ENCODE results near the gene CELF2.

Gene CELF2

DNA sequence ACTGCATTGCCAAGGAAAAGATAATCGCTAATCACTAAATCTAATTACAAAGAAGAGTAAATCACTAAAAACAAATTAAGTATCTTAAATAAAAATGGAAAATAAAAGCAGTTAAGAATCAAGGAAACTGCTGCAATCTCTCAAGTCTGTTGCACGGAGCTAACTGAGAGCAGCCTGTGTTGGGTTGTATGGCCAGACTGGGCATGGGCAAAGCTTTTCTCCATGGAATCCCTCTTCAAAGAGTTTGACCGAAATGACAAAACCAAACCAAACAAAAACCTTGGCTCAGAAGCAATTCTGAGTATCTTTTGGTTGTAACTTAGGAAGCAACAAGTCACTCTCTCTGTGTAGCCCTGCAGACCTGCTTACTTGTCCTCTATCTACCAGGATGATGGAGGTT is 78.8 kb downstream of the CELF2 start:
- no peaks in the 10 kb centered on the region for H3K27me3 ChIP-seq (ENCODE audit: insufficient read depth, low read length)
- no peak overlapping the region for H2AFZ ChIP-seq (ENCODE audit: insufficient read depth, low read length, poor library complexity)
- no peak overlapping the region for H3K4me2 ChIP-seq (ENCODE audit: low read length)
- no peak overlapping the region for H2BK120ac ChIP-seq (ENCODE audit: insufficient read depth, low read length, poor library complexity)
- H2BK12ac ChIP-seq (ENCODE audit: low read length) = no peak overlapping the region
- H4K8ac ChIP-seq (ENCODE audit: low read depth, low read length) = no peak overlapping the region
- no CpG with 5 or more reads among the region's 3 CpGs for WGBS (ENCODE audit: extremely low coverage, insufficient coverage, insufficient read length)
- H3K36me3 ChIP-seq (ENCODE audit: control insufficient read depth in 1 of 2, insufficient read depth in 2 of 2, low read length in 2 of 2) = no peaks in the 10 kb centered on the region
- H3K4ac ChIP-seq (ENCODE audit: low read depth, low read length) = no peak overlapping the region
- no peaks in the 10 kb centered on the region for H3K79me1 ChIP-seq (ENCODE audit: low read length)
- H4K91ac ChIP-seq (ENCODE audit: low read depth, low read length) = no peak overlapping the region
- H4K12ac ChIP-seq (ENCODE audit: low read depth, low read length) = no peak overlapping the region
- H3K9ac ChIP-seq (ENCODE audit: low read length) = no peak overlapping the region
- H3K4me1 ChIP-seq (ENCODE audit: control insufficient read depth in 1 of 2, insufficient read depth in 2 of 2, low read length in 2 of 2) = peaks cover 0 to 3% of the 10 kb centered on the region in 2 experiments
- DNase-seq = no peak
- no peak overlapping the region for H3K27ac ChIP-seq (ENCODE audit: low read depth, low read length)
- H3K79me2 ChIP-seq (ENCODE audit: control insufficient read depth, insufficient read depth, low read length, poor library complexity) = no peaks in the 10 kb centered on the region
- H2AK5ac ChIP-seq (ENCODE audit: low read length) = no peak overlapping the region
- H3K18ac ChIP-seq (ENCODE audit: low read length) = no peak overlapping the region
- H3K14ac ChIP-seq (ENCODE audit: low read length) = no peak overlapping the region
- H3K4me3 ChIP-seq (ENCODE audit: low read depth, low read length) = no peak overlapping the region
- no peak overlapping the region for H3K23ac ChIP-seq (ENCODE audit: low read length)
- no peak overlapping the region for H2BK5ac ChIP-seq (ENCODE audit: low read depth, low read length, poor library complexity)
- H3K9me3 ChIP-seq (ENCODE audit: insufficient read depth, low read depth, low read length) = no peaks in the 10 kb centered on the region

GRCh38 chr10:11097686-11098085 is 80.0 kb downstream of the CELF2 start:
- no peak overlapping the region for H4K12ac ChIP-seq (ENCODE audit: low read depth, low read length)
- no CpG with 5 or more reads among the region's 3 CpGs for WGBS (ENCODE audit: extremely low coverage, insufficient coverage, insufficient read length)
- no peaks in the 10 kb centered on the region for H3K79me2 ChIP-seq (ENCODE audit: control insufficient read depth, insufficient read depth, low read length, poor library complexity)

GRCh38 chr10:11098666-11099065 is 81.0 kb downstream of the CELF2 start:
- no CpG with 5 or more reads among the region's 10 CpGs for WGBS (ENCODE audit: extremely low coverage, insufficient coverage, insufficient read length)
- H3K23ac ChIP-seq (ENCODE audit: low read length) = no peak overlapping the region

More at GRCh38 chr10:11097686-11098085, 80.0 kb downstream of the CELF2 start:
- Histone ChIP-seq H4K8ac (ENCODE audit: low read depth, low read length) (no peak overlapping the region), H2BK5ac (ENCODE audit: low read depth, low read length, poor library complexity) (no peak overlapping the region), H3K9me3 (ENCODE audit: insufficient read depth, low read depth, low read length) (no peaks in the 10 kb centered on the region), H3K36me3 (ENCODE audit: control insufficient read depth in 1 of 2, insufficient read depth in 2 of 2, low read length in 2 of 2) (no peaks in the 10 kb centered on the region), H3K4me1 (ENCODE audit: control insufficient read depth in 1 of 2, insufficient read depth in 2 of 2, low read length in 2 of 2) (peaks cover 0 to 3% of the 10 kb centered on the region in 2 experiments), H3K4ac (ENCODE audit: low read depth, low read length) (no peak overlapping the region), H2BK12ac (ENCODE audit: low read length) (no peak overlapping the region), H2AFZ (ENCODE audit: insufficient read depth, low read length, poor library complexity) (no peak overlapping the region), H3K23ac (ENCODE audit: low read length) (no peak overlapping the region), H3K4me3 (ENCODE audit: low read depth, low read length) (no peak overlapping the region), H3K9ac (ENCODE audit: low read length) (no peak overlapping the region), H3K79me1 (ENCODE audit: low read length) (no peaks in the 10 kb centered on the region), H3K18ac (ENCODE audit: low read length) (no peak overlapping the region), H3K4me2 (ENCODE audit: low read length) (no peak overlapping the region), H3K14ac (ENCODE audit: low read length) (no peak overlapping the region), H4K91ac (ENCODE audit: low read depth, low read length) (no peak overlapping the region), H3K27ac (ENCODE audit: low read depth, low read length) (no peak overlapping the region), H2BK120ac (ENCODE audit: insufficient read depth, low read length, poor library complexity) (no peak overlapping the region), H3K27me3 (ENCODE audit: insufficient read depth, low read length) (no peaks in the 10 kb centered on the region), H2AK5ac (ENCODE audit: low read length) (no peak overlapping the region)
- no peak for DNase-seq

GRCh38 chr10:11104772-11105675 is 87.4 kb downstream of the CELF2 start:
- Histone ChIP-seq H3K4me2 (ENCODE audit: low read length) (no peak overlapping the region), H3K79me1 (ENCODE audit: low read length) (no peaks in the 10 kb centered on the region), H4K12ac (ENCODE audit: low read depth, low read length) (no peak overlapping the region), H2BK12ac (ENCODE audit: low read length) (no peak overlapping the region), H2AK5ac (ENCODE audit: low read length) (no peak overlapping the region), H3K14ac (ENCODE audit: low read length) (no peak overlapping the region), H3K79me2 (ENCODE audit: control insufficient read depth, insufficient read depth, low read length, poor library complexity) (no peaks in the 10 kb centered on the region), H3K27ac (ENCODE audit: low read depth, low read length) (no peak overlapping the region), H2AFZ (ENCODE audit: insufficient read depth, low read length, poor library complexity) (no peak overlapping the region), H3K4me1 (ENCODE audit: control insufficient read depth in 1 of 2, insufficient read depth in 2 of 2, low read length in 2 of 2) (no peaks in the 10 kb centered on the region), H2BK5ac (ENCODE audit: low read depth, low read length, poor library complexity) (no peak overlapping the region), H3K9ac (ENCODE audit: low read length) (no peak overlapping the region), H3K36me3 (ENCODE audit: control insufficient read depth in 1 of 2, insufficient read depth in 2 of 2, low read length in 2 of 2) (no peaks in the 10 kb centered on the region), H3K9me3 (ENCODE audit: insufficient read depth, low read depth, low read length) (no peaks in the 10 kb centered on the region), H2BK120ac (ENCODE audit: insufficient read depth, low read length, poor library complexity) (no peak overlapping the region), H3K27me3 (ENCODE audit: insufficient read depth, low read length) (no peaks in the 10 kb centered on the region), H3K4ac (ENCODE audit: low read depth, low read length) (no peak overlapping the region), H3K18ac (ENCODE audit: low read length) (no peak overlapping the region), H3K23ac (ENCODE audit: low read length) (no peak overlapping the region), H4K8ac (ENCODE audit: low read depth, low read length) (no peak overlapping the region), H3K4me3 (ENCODE audit: low read depth, low read length) (no peak overlapping the region), H4K91ac (ENCODE audit: low read depth, low read length) (no peak overlapping the region)
- no CpG with 5 or more reads among the region's 9 CpGs for WGBS (ENCODE audit: extremely low coverage, insufficient coverage, insufficient read length)
- DNase-seq = no peak

More at GRCh38 chr10:11098666-11099065, 81.0 kb downstream of the CELF2 start:
- Histone ChIP-seq H3K27ac (ENCODE audit: low read depth, low read length) (no peak overlapping the region), H3K36me3 (ENCODE audit: control insufficient read depth in 1 of 2, insufficient read depth in 2 of 2, low read length in 2 of 2) (no peaks in the 10 kb centered on the region), H3K9me3 (ENCODE audit: insufficient read depth, low read depth, low read length) (no peaks in the 10 kb centered on the region), H3K4me1 (ENCODE audit: control insufficient read depth in 1 of 2, insufficient read depth in 2 of 2, low read length in 2 of 2) (peaks cover 0 to 3% of the 10 kb centered on the region in 2 experiments), H3K4me3 (ENCODE audit: low read depth, low read length) (no peak overlapping the region), H2BK12ac (ENCODE audit: low read length) (no peak overlapping the region), H2AFZ (ENCODE audit: insufficient read depth, low read length, poor library complexity) (no peak overlapping the region), H2BK5ac (ENCODE audit: low read depth, low read length, poor library complexity) (no peak overlapping the region), H4K91ac (ENCODE audit: low read depth, low read length) (no peak overlapping the region), H3K4ac (ENCODE audit: low read depth, low read length) (no peak overlapping the region), H3K14ac (ENCODE audit: low read length) (no peak overlapping the region), H3K9ac (ENCODE audit: low read length) (no peak overlapping the region), H3K79me1 (ENCODE audit: low read length) (no peaks in the 10 kb centered on the region), H4K12ac (ENCODE audit: low read depth, low read length) (no peak overlapping the region), H2BK120ac (ENCODE audit: insufficient read depth, low read length, poor library complexity) (no peak overlapping the region), H3K79me2 (ENCODE audit: control insufficient read depth, insufficient read depth, low read length, poor library complexity) (no peaks in the 10 kb centered on the region), H3K27me3 (ENCODE audit: insufficient read depth, low read length) (no peaks in the 10 kb centered on the region), H3K4me2 (ENCODE audit: low read length) (no peak overlapping the region), H3K18ac (ENCODE audit: low read length) (no peak overlapping the region), H4K8ac (ENCODE audit: low read depth, low read length) (no peak overlapping the region), H2AK5ac (ENCODE audit: low read length) (no peak overlapping the region)
- DNase-seq = no peak

Data from trophoblast cell (in vitro differentiated cells and primary cell).